Effector CD4-positive, alpha-beta T cell (primary cell): Measurements from ENCODE around the gene NPLOC4.
A peak's percentile ranks its signal among the peaks of the same experiment; 100 is the strongest.

Source experiments
- DNase-seq: peaks from one replicate; pipeline ENCODE4 v3.0.0-alpha.2; 2020

Gene NPLOC4

GRCh38 chr17:81517009-81517338 is 119.9 kb downstream of the NPLOC4 start:
- no peak for DNase-seq

- no peak for DNase-seq
These were observed 120.5 kb downstream of the NPLOC4 start for GRCh38 chr17:81516439-81516838.

GRCh38 chr17:81515530-81516041 is 121.3 kb downstream of the NPLOC4 start:
- DNase-seq, result no peak

GRCh38 chr17:81514739-81515529 is 122.0 kb downstream of the NPLOC4 start:
- peak; percentile 60 for DNase-seq

- DNase-seq, result no peak
These were observed 122.5 kb downstream of the NPLOC4 start for GRCh38 chr17:81514489-81514738.

GRCh38 chr17:81513753-81514488 is 123.0 kb downstream of the NPLOC4 start:
- DNase-seq, result no peak

GRCh38 chr17:81513372-81513752 is 123.5 kb downstream of the NPLOC4 start:
- peak; percentile 41 for DNase-seq

- peak; percentile 85 for DNase-seq
These were observed 124.1 kb downstream of the NPLOC4 start, which contains the start of gene ACTG1 for GRCh38 chr17:81512562-81513371. Gene ACTG1, minus strand, starts transcription at chr17:81512799. Its CDS starts 445 bp downstream, at chr17:81512354.

- peak; percentile 29 for DNase-seq
These were observed 124.9 kb downstream of the NPLOC4 start for GRCh38 chr17:81511804-81512561.

- no peak for DNase-seq
These were observed 125.4 kb downstream of the NPLOC4 start for GRCh38 chr17:81511554-81511803.

- DNase-seq, result peak; percentile 23
These were observed 125.9 kb downstream of the NPLOC4 start for GRCh38 chr17:81510785-81511553.

GRCh38 chr17:81509972-81510784 is 126.7 kb downstream of the NPLOC4 start:
- DNase-seq, result no peak

- DNase-seq, result no peak
These were observed 127.5 kb downstream of the NPLOC4 start for GRCh38 chr17:81509207-81509971.

- no peak for DNase-seq
These were observed 128.2 kb downstream of the NPLOC4 start for GRCh38 chr17:81508639-81509206.
